K562 (cell line): ENCODE results near the gene DIS3L. TPM values are rescaled to one million over a fixed set of nuclear protein-coding genes. Genes with fewer than 3 reads are reported as not detected.

Experiments
- ATAC-seq: fragments of 200-7000 bp; cut with Tn5 transposase; 3 replicates; pipeline ENCODE4 v1.9.1; 2020; ENCODE audit warnings: moderate library complexity
- BruUV-seq: library from RNA; stranded (reverse); fragments of 400-500 nt; replicated peaks from 2 replicates; lab custom pipeline; 2021; lab: Mats Ljungman, UMichigan
- CTCF ChIA-PET: fragments of 300-600 bp; formaldehyde crosslinking; extraction: SDS; loops from one replicate; lab custom pipeline; 2021; ENCODE audit warnings: low intra/inter-chr PET ratio; lab: Yijun Ruan, JAX
- POLR2A ChIA-PET: fragments of 300-600, 350-650 bp; sonication (Branson Sonifier 250); formaldehyde crosslinking; extraction: SDS; loops from one replicate; lab custom pipeline; 2021; ENCODE audit warnings: antibody characterized with exemption, inconsistent platforms; lab: Yijun Ruan, JAX
- DNase-seq, 4 experiments: peaks; one replicate each; pipeline versions ENCODE4 v3.0.0 to v3.0.0-alpha.2; 2011 to 2018; ENCODE audit warnings: low spot score in 3 of 4, mixed read lengths in 3 of 4; ENCODE audit errors: extremely low read depth in 1 of 4
- FAIRE-seq: peaks from 2 replicates; lab custom pipeline; 2011; peaks lifted over from hg19 to GRCh38; lab: Jason Lieb, UNC
- H2AFZ ChIP-seq: 2 replicates; pipeline ENCODE4 v1.6.0; 2011; ENCODE audit warnings: low read depth, low read length, control low read depth, inconsistent platforms
- H3K27ac ChIP-seq: fragments of 200-600 bp; 3 replicates; pipeline ENCODE4 v1.8.0; 2011; ENCODE audit warnings: low read depth, mild to moderate bottlenecking, control low read depth, inconsistent platforms, low read length, moderate library complexity, mixed read lengths; ENCODE audit errors: extremely low read depth
- H3K27me3 ChIP-seq, 2 experiments: fragments of 300-600 bp in 1 of 2; 2 replicates in 1 of 2; 3 replicates in 1 of 2; pipeline versions ENCODE4 v1.6.0 to v1.8.0; 2011; ENCODE audit warnings: inconsistent platforms in 2 of 2, low read length in 2 of 2, mild to moderate bottlenecking in 1 of 2, mixed read lengths in 1 of 2, moderate library complexity in 1 of 2; ENCODE audit not compliant: control insufficient read depth in 2 of 2, insufficient read depth in 2 of 2
- H3K36me3 ChIP-seq: fragments of 300-600 bp; 3 replicates; pipeline ENCODE4 v1.8.0; 2011; ENCODE audit warnings: mild to moderate bottlenecking, low read length, inconsistent platforms; ENCODE audit not compliant: control insufficient read depth, insufficient read depth
- H3K4me1 ChIP-seq, 2 experiments: fragments of 200-600 bp in 1 of 2; replicated peaks in 1 of 2; 2 replicates in 1 of 2; 3 replicates in 1 of 2; pipeline versions ENCODE4 v1.5.1 to v1.8.0; 2011; ENCODE audit warnings: inconsistent platforms in 2 of 2, low read length in 2 of 2, mild to moderate bottlenecking in 1 of 2, mixed read lengths in 1 of 2, moderate library complexity in 1 of 2; ENCODE audit not compliant: control insufficient read depth in 2 of 2, insufficient read depth in 2 of 2
- H3K4me2 ChIP-seq: 2 replicates; pipeline ENCODE4 v1.6.1; 2011; ENCODE audit warnings: low read length, control low read depth, inconsistent platforms, mixed read lengths; ENCODE audit not compliant: insufficient read depth
- H3K4me3 ChIP-seq: fragments of 200-600 bp; sonication (generic), shearing (Covaris generic); 2 replicates; pipeline ENCODE4 v1.5.1; 2016; ENCODE audit warnings: control low read depth, inconsistent platforms
- H3K79me2 ChIP-seq: fragments of 200-600 bp; 3 replicates; pipeline ENCODE4 v1.8.0; 2011; ENCODE audit warnings: low read length, inconsistent platforms; ENCODE audit not compliant: control insufficient read depth, insufficient read depth
- H3K9ac ChIP-seq, 2 experiments: 2 replicates each; pipeline versions ENCODE4 v1.6.0 to v1.6.1; 2011; ENCODE audit warnings: low read depth in 2 of 2, low read length in 2 of 2, control low read depth in 1 of 2, inconsistent platforms in 1 of 2, mild to moderate bottlenecking in 1 of 2, mixed read lengths in 1 of 2; ENCODE audit not compliant: insufficient read depth in 1 of 2
- H3K9me1 ChIP-seq: one replicate; pipeline ENCODE4 v1.6.0; 2011; ENCODE audit warnings: inconsistent platforms, mild to moderate bottlenecking, low read length, moderate library complexity; ENCODE audit not compliant: control insufficient read depth, insufficient read depth
- H3K9me3 ChIP-seq: replicated peaks from 2 replicates; pipeline ENCODE4 v1.5.1; 2011; ENCODE audit warnings: low read depth, low read length, inconsistent platforms; ENCODE audit not compliant: control insufficient read depth, insufficient read depth
- H4K20me1 ChIP-seq: replicated peaks from 2 replicates; pipeline ENCODE4 v1.6.1; 2011; ENCODE audit warnings: low read length, inconsistent platforms, mixed read lengths; ENCODE audit not compliant: control insufficient read depth, insufficient read depth
- ELK1 ChIP-seq: sonication (generic); formaldehyde crosslinking; IDR thresholded peaks from 2 replicates; pipeline ENCODE4 v1.8.1; 2022; ENCODE audit warnings: missing genetic modification reagents
- HES1 ChIP-seq: fragments of 450-650 bp; IDR thresholded peaks from 2 replicates; pipeline ENCODE4 v1.6.1; 2016; ENCODE audit warnings: low read depth, mild to moderate bottlenecking, moderate library complexity
- JUND ChIP-seq, 2 experiments: IDR thresholded peaks; 2 replicates in 1 of 2; 3 replicates in 1 of 2; pipeline ENCODE4 v1.6.1; 2011; ENCODE audit warnings: borderline replicate concordance in 2 of 2, low read depth in 2 of 2, low read length in 2 of 2, improper control_type of control experiment in 1 of 2, missing biosample characterization in 1 of 2, missing genetic modification characterization in 1 of 2, missing genetic modification reagents in 1 of 2
- KHSRP ChIP-seq: fragments of 450-650 bp; IDR thresholded peaks from 2 replicates; pipeline ENCODE4 v1.6.1; 2017
- MCM5 ChIP-seq: fragments of 450-650 bp; IDR thresholded peaks from 2 replicates; pipeline ENCODE4 v1.6.1; 2016; ENCODE audit warnings: low read depth
- NR2C2 ChIP-seq, 2 experiments: fragments of 200-800 bp in 1 of 2; sonication (Bioruptor generic) in 1 of 2; sonication (generic) in 1 of 2; formaldehyde crosslinking in 1 of 2; IDR thresholded peaks; 2 replicates each; pipeline versions ENCODE4 v1.6.1 to v1.8.0; 2016 to 2022; ENCODE audit warnings: mild to moderate bottlenecking in 1 of 2, missing compliant biosample characterization in 1 of 2, missing genetic modification characterization in 1 of 2, missing genetic modification reagents in 1 of 2
- NR4A1 ChIP-seq, 2 experiments: fragments of 250-450 bp in 1 of 2; fragments of 450-650 bp in 1 of 2; sonication (Bioruptor Pico) in 1 of 2; IDR thresholded peaks; 2 replicates each; pipeline versions ENCODE4 v1.4.0 to v1.6.1; 2016 to 2020; ENCODE audit warnings: mild to moderate bottlenecking in 2 of 2, missing compliant biosample characterization in 1 of 2, missing genetic modification characterization in 1 of 2, moderate library complexity in 1 of 2
- PHF8 ChIP-seq: fragments of 200-600 bp; sonication (generic); IDR thresholded peaks from 2 replicates; pipeline ENCODE4 v1.6.1; 2012; ENCODE audit warnings: mixed run types, mild to moderate bottlenecking, inconsistent platforms, low read length, moderate library complexity, borderline replicate concordance
- POU5F1 ChIP-seq: fragments of 150-350 bp; IDR thresholded peaks from 2 replicates; pipeline ENCODE4 v1.6.1; 2014; ENCODE audit warnings: borderline replicate concordance, low read length, low read depth, mild to moderate bottlenecking; ENCODE audit not compliant: partially characterized antibody
- PTRF ChIP-seq: fragments of 450-650 bp; IDR thresholded peaks from 2 replicates; pipeline ENCODE4 v1.6.1; 2016; ENCODE audit warnings: mild to moderate bottlenecking, missing genetic modification characterization, missing compliant biosample characterization
- RBBP5 ChIP-seq: fragments of 200-600 bp; sonication (generic); IDR thresholded peaks from 2 replicates; pipeline ENCODE4 v1.6.1; 2012; ENCODE audit warnings: borderline replicate concordance, mild to moderate bottlenecking, low read length, control low read depth, inconsistent platforms; ENCODE audit not compliant: insufficient read depth, poor library complexity, severe bottlenecking
- SRSF9 ChIP-seq: fragments of 200-400 bp; formaldehyde crosslinking; IDR thresholded peaks from 2 replicates; pipeline ENCODE4 v1.6.1; 2017; ENCODE audit warnings: low read depth, low read length, borderline replicate concordance
- ZNF408 ChIP-seq: fragments of 250-450 bp; sonication (Bioruptor Pico); IDR thresholded peaks from 2 replicates; pipeline ENCODE4 v1.4.0; 2020; ENCODE audit warnings: low read depth, mild to moderate bottlenecking, moderate library complexity
- ZNF449 ChIP-seq: fragments of 250-450 bp; sonication (Bioruptor Pico); IDR thresholded peaks from 2 replicates; pipeline ENCODE4 v1.8.0; 2022; ENCODE audit warnings: moderate library complexity, mild to moderate bottlenecking, inconsistent platforms
- ZNF830 ChIP-seq: fragments of 250-450 bp; sonication (Bioruptor Pico); IDR thresholded peaks from 2 replicates; pipeline ENCODE4 v1.5.0; 2021; ENCODE audit warnings: mild to moderate bottlenecking
- WGBS: fragments of 100-300 bp; shearing (Covaris generic); methylation state at CpG from one replicate; pipeline ENCODE4 v1.1.6; 2016; ENCODE audit warnings: low coverage, mixed read lengths; ENCODE audit not compliant: insufficient coverage; ENCODE audit errors: missing lambda C conversion rate; 5-methylcytosine and 5-hydroxymethylcytosine counted together
- in situ Hi-C: fragments of 300-500 bp; cut with MboI; formaldehyde crosslinking; loops from 4 replicates; pipeline ENCODE4 v1.15.0; 2018; ENCODE audit warnings: inconsistent platforms, mixed read lengths
- intact Hi-C: fragments of 100-400 bp; cut with micrococcal nuclease; formaldehyde crosslinking; loops from 2 replicates; pipeline ENCODE4 v1.14.2; 2022
- polyA plus RNA-seq, 8 experiments: library from polyadenylated mRNA; depleted of rRNA in 4 of 8; stranded (reverse) in 5 of 8; unstranded in 3 of 8; fragments of >200 nt; fragmentation: Nextera tagmentation in 2 of 8; fragmentation: Illumina TruSeq in 1 of 8; extraction: Ambion mirVana in 2 of 8; extraction: Trizol in 1 of 8; gene quantifications; 2 replicates each; pipeline versions ENCODE4 v1.2.1 to v1.2.3, GENCODE V29; 2011 to 2014; ENCODE audit warnings: inconsistent platforms in 1 of 8, missing spikeins in 1 of 8
- total RNA-seq, 7 experiments: library from RNA; depleted of rRNA in 6 of 7; stranded (reverse); fragments of >200 nt in 6 of 7; fragmentation: Illumina TruSeq in 2 of 7; extraction: Trizol in 2 of 7; gene quantifications; 2 replicates each; pipeline versions ENCODE4 v1.2.1 to v1.2.3, GENCODE V29; 2011 to 2021; ENCODE audit warnings: low replicate concordance in 1 of 7

DIS3L gene
- total and polyA plus RNA-seq, 9 of the 15 experiments (the other 6 are each of a cell fraction or from before 2014, with no cell fraction given): 5.9 to 34.6 (median 16.9) TPM

- TF ChIP-seq JUND (IDR thresholded peaks at IDR 0.05; ENCODE audit: borderline replicate concordance, low read depth, low read length) (no peak), JUND (tag; IDR thresholded peaks at IDR 0.05; ENCODE audit: borderline replicate concordance, low read depth, low read length) (no peak), POU5F1 (no peak), PHF8 (no peak), ZNF408 (no peak)
- TF ChIP-seq, all 486 proteins: peak for 0
These were observed 38.3 kb upstream of the DIS3L start (continued) for GRCh38 chr15:66254951-66255676.

GRCh38 chr15:66256692-66257091 lies 36.7 kb upstream of the DIS3L start:
- 2% methylated on average over 3 of the region's 3 CpGs for WGBS
- Histone ChIP-seq H3K79me2 (no peaks in the 10 kb centered on the region), H3K4me2 (no peak overlapping the region), H3K4me3 (no peak overlapping the region), H3K27ac (no peak overlapping the region), H3K9me1 (no peaks in the 10 kb centered on the region), H3K9ac (no peak overlapping the region), H3K36me3 (no peaks in the 10 kb centered on the region), H4K20me1 (peaks cover 13% of the 10 kb centered on the region; the same call in 1 of the 2 replicates), H3K27me3 (peaks cover 55 to 62% of the 10 kb centered on the region in 2 experiments), H2AFZ (no peak overlapping the region), H3K4me1 (peaks cover 3 to 23% of the 10 kb centered on the region in 2 experiments; a peak in 3 of 5 replicates), H3K9me3 (no peaks in the 10 kb centered on the region)
- DNase-seq (no peak), FAIRE-seq (no peak), ATAC-seq (no peak)
- ChIA-PET CTCF (no interaction called here), POLR2A (no interaction called here)
- intact Hi-C loops: no loop called here
- BruUV-seq: no TSS peak
- in situ Hi-C loops: no loop called here
- TF ChIP-seq MCM5 (no peak), NR4A1 (CRISPR knock-in tag; IDR thresholded peaks at IDR 0.05) (no peak), NR4A1 (tag; IDR thresholded peaks at IDR 0.05) (no peak), SRSF9 (no peak), PTRF (tag) (no peak), ZNF449 (no peak), HES1 (no peak), NR2C2 (CRISPR knock-in tag; IDR thresholded peaks at IDR 0.05) (no peak), NR2C2 (tag; IDR thresholded peaks at IDR 0.05) (no peak), KHSRP (no peak), ELK1 (CRISPR knock-in tag) (no peak), ZNF830 (CRISPR knock-in tag) (no peak), RBBP5 (no peak)
